Lower leg skin (tissue), 3 donors: ENCODE results near the gene LTBP3.

ENCODE experiments used
- POLR2A ChIP-seq, 2 donors: fragments of 450-650 bp; IDR thresholded peaks; one replicate each; pipeline ENCODE4 v1.6.1; 2016 to 2017; ENCODE audit warnings: antibody characterized with exemption in 2 of 2, mild to moderate bottlenecking in 1 of 2, moderate library complexity in 1 of 2
- TF ChIP-seq, protein P1 (sequence below), 3 donors: fragments of 450-650 bp; IDR thresholded peaks; one replicate each; pipeline ENCODE4 v1.5.1; 2016; ENCODE audit warnings: antibody characterized with exemption in 3 of 3, mild to moderate bottlenecking in 3 of 3, moderate library complexity in 2 of 3

DNA sequence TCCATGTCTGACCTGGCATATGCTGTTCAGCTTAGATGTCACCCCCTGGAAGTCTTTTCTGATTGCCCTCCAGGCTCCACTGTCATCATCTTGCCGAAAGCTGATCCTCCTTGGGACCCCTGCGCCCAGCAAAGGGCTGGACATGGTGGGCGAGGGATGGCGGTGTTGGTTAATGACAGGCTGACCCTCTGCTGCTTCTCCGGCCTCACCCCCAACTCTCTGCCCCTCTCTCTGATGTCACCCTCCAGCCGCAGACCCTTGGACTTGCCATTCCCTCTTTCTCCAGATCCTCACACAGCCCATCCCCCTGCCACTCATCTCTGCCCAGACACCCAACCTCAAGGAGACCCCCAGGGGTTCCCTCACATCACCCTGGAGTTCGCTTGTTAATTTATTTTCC lies 20.0 kb upstream of the LTBP3 start:
- TF ChIP-seq, protein P1, sequence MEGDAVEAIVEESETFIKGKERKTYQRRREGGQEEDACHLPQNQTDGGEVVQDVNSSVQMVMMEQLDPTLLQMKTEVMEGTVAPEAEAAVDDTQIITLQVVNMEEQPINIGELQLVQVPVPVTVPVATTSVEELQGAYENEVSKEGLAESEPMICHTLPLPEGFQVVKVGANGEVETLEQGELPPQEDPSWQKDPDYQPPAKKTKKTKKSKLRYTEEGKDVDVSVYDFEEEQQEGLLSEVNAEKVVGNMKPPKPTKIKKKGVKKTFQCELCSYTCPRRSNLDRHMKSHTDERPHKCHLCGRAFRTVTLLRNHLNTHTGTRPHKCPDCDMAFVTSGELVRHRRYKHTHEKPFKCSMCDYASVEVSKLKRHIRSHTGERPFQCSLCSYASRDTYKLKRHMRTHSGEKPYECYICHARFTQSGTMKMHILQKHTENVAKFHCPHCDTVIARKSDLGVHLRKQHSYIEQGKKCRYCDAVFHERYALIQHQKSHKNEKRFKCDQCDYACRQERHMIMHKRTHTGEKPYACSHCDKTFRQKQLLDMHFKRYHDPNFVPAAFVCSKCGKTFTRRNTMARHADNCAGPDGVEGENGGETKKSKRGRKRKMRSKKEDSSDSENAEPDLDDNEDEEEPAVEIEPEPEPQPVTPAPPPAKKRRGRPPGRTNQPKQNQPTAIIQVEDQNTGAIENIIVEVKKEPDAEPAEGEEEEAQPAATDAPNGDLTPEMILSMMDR (IDR thresholded peaks at IDR 0.05), result no peak
- TF ChIP-seq POLR2A (IDR thresholded peaks at IDR 0.05), result no peak
